SW480 (cell line): ENCODE data around the gene SEC23A.
"Not testable (repeated sequence)": the region's sequence is repeated elsewhere in the genome, so short reads cannot be mapped to it uniquely, and the experiment has no call there.

Source experiments
- DNase-seq: peaks from one replicate; pipeline ENCODE4 v3.0.0-alpha.2; 2016; ENCODE audit warnings: low spot score

SEC23A gene

GRCh38 chr14:39091716-39092115 is 11.3 kb downstream of the SEC23A start:
- DNase-seq, result no peak

GRCh38 chr14:39090548-39091111 is 12.4 kb downstream of the SEC23A start:
- DNase-seq, result no peak

- DNase-seq, result no peak
Observed at GRCh38 chr14:39087493-39087892, 15.5 kb downstream of the SEC23A start.

GRCh38 chr14:39085933-39086332 is 17.1 kb downstream of the SEC23A start:
- peak; percentile 69 for DNase-seq

- DNase-seq, result no peak
Observed at GRCh38 chr14:39083127-39083526, 19.9 kb downstream of the SEC23A start.

GRCh38 chr14:39080886-39081285 is 22.1 kb downstream of the SEC23A start:
- DNase-seq, result no peak

GRCh38 chr14:39071096-39071495 is 31.9 kb downstream of the SEC23A start:
- DNase-seq, result no peak

GRCh38 chr14:39069923-39070322 is 33.1 kb downstream of the SEC23A start:
- no peak for DNase-seq

- DNase-seq, result not testable (repeated sequence)
Observed at GRCh38 chr14:39069169-39069805, 33.7 kb downstream of the SEC23A start.

- DNase-seq, result no peak
Observed at GRCh38 chr14:39060818-39061437, 42.1 kb downstream of the SEC23A start.

GRCh38 chr14:39055786-39056474 is 47.1 kb downstream of the SEC23A start:
- no peak for DNase-seq

- not testable (repeated sequence) for DNase-seq
Observed at GRCh38 chr14:39052869-39053454, 50.1 kb downstream of the SEC23A start.

- DNase-seq, result no peak
Observed at GRCh38 chr14:39050389-39050788, 52.6 kb downstream of the SEC23A start.

GRCh38 chr14:39045889-39046288 is 57.1 kb downstream of the SEC23A start:
- DNase-seq, result not testable (repeated sequence)

GRCh38 chr14:39043352-39043943 is 59.6 kb downstream of the SEC23A start:
- no peak for DNase-seq

- no peak for DNase-seq
Observed at GRCh38 chr14:39040529-39040928, 62.5 kb downstream of the SEC23A start.

GRCh38 chr14:39038542-39038941 is 64.5 kb downstream of the SEC23A start:
- no peak for DNase-seq

- DNase-seq, result no peak
Observed at GRCh38 chr14:39036760-39037159, 66.3 kb downstream of the SEC23A start.

GRCh38 chr14:39035336-39035735 is 67.7 kb downstream of the SEC23A start:
- DNase-seq, result no peak

GRCh38 chr14:39034481-39035296 is 68.3 kb downstream of the SEC23A start:
- no peak for DNase-seq

GRCh38 chr14:39033371-39033770 is 69.7 kb downstream of the SEC23A start:
- no peak for DNase-seq
